ENCODE measurements around the gene OR6C2.
"Not testable (repeated sequence)": the region's sequence is repeated elsewhere in the genome, so short reads cannot be mapped to it uniquely, and the experiment has no call there.

Gene OR6C2

GRCh38 chr12:55448825-55449224, 4.9 kb downstream of the OR6C2 start:
- Histone ChIP-seq H2BK120ac (ENCODE audit: insufficient read depth, low read length, poor library complexity) (no peak overlapping the region), H3K9ac (ENCODE audit: low read length) (no peak overlapping the region), H4K12ac (ENCODE audit: low read depth, low read length) (no peak overlapping the region), H3K79me1 (ENCODE audit: low read length) (no peaks in the 10 kb centered on the region), H3K4me3 (ENCODE audit: low read depth, low read length) (no peak overlapping the region), H3K14ac (ENCODE audit: low read length) (no peak overlapping the region), H4K91ac (ENCODE audit: low read depth, low read length) (no peak overlapping the region), H2AK5ac (ENCODE audit: low read length) (no peak overlapping the region), H3K23ac (ENCODE audit: low read length) (no peak overlapping the region), H3K36me3 (ENCODE audit: control insufficient read depth in 1 of 2, insufficient read depth in 2 of 2, low read length in 2 of 2) (no peaks in the 10 kb centered on the region), H3K79me2 (ENCODE audit: control insufficient read depth, insufficient read depth, low read length, poor library complexity) (no peaks in the 10 kb centered on the region), H2AFZ (ENCODE audit: insufficient read depth, low read length, poor library complexity) (no peak overlapping the region), H2BK5ac (ENCODE audit: low read depth, low read length, poor library complexity) (no peak overlapping the region), H3K27me3 (ENCODE audit: insufficient read depth, low read length) (no peaks in the 10 kb centered on the region), H3K27ac (ENCODE audit: low read depth, low read length) (no peak overlapping the region), H3K18ac (ENCODE audit: low read length) (no peak overlapping the region), H4K8ac (ENCODE audit: low read depth, low read length) (no peak overlapping the region), H3K4me1 (ENCODE audit: control insufficient read depth in 1 of 2, insufficient read depth in 2 of 2, low read length in 2 of 2) (no peaks in the 10 kb centered on the region), H3K9me3 (ENCODE audit: insufficient read depth, low read depth, low read length) (no peaks in the 10 kb centered on the region), H3K4me2 (ENCODE audit: low read length) (no peak overlapping the region), H3K4ac (ENCODE audit: low read depth, low read length) (no peak overlapping the region), H2BK12ac (ENCODE audit: low read length) (no peak overlapping the region)
- DNase-seq = no peak

GRCh38 chr12:55464926-55465325, 21.1 kb downstream of the OR6C2 start:
- H3K27me3 ChIP-seq (ENCODE audit: insufficient read depth, low read length); H3K4me3 ChIP-seq (ENCODE audit: low read depth, low read length); H3K4me1 ChIP-seq (ENCODE audit: control insufficient read depth in 1 of 2, insufficient read depth in 2 of 2, low read length in 2 of 2); H3K23ac ChIP-seq (ENCODE audit: low read length); H2AFZ ChIP-seq (ENCODE audit: insufficient read depth, low read length, poor library complexity); H3K14ac ChIP-seq (ENCODE audit: low read length); H3K4ac ChIP-seq (ENCODE audit: low read depth, low read length); H3K79me2 ChIP-seq (ENCODE audit: control insufficient read depth, insufficient read depth, low read length, poor library complexity); H3K36me3 ChIP-seq (ENCODE audit: control insufficient read depth in 1 of 2, insufficient read depth in 2 of 2, low read length in 2 of 2); H2BK5ac ChIP-seq (ENCODE audit: low read depth, low read length, poor library complexity); H4K8ac ChIP-seq (ENCODE audit: low read depth, low read length); H3K9me3 ChIP-seq (ENCODE audit: insufficient read depth, low read depth, low read length); H3K18ac ChIP-seq (ENCODE audit: low read length); H3K79me1 ChIP-seq (ENCODE audit: low read length); H3K4me2 ChIP-seq (ENCODE audit: low read length); H3K27ac ChIP-seq (ENCODE audit: low read depth, low read length); H4K12ac ChIP-seq (ENCODE audit: low read depth, low read length); H2AK5ac ChIP-seq (ENCODE audit: low read length); H2BK12ac ChIP-seq (ENCODE audit: low read length); DNase-seq; H4K91ac ChIP-seq (ENCODE audit: low read depth, low read length); H2BK120ac ChIP-seq (ENCODE audit: insufficient read depth, low read length, poor library complexity); H3K9ac ChIP-seq (ENCODE audit: low read length): not testable (repeated sequence)
- WGBS (ENCODE audit: extremely low coverage, insufficient coverage, insufficient read length) = no CpG with 5 or more reads among the region's 1 CpG

DNA sequence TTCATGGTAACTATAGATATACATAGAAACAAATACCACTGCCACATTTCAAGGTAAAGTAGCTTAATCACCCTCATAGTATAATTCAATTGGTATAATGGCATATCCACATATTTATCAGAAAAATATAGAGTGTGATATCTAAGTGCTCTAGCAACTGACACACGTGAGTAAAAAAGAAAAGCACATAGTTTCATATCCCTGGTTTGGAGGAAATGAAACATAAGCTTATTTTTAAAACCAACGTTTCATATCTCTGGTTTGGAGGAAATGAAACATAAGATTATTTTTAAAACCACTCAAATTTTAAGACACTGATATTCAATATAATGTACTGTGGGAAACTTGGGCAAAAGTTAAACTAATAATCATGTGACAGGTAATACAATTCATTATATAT, 24.0 kb downstream of the OR6C2 start:
- no peak overlapping the region for H3K23ac ChIP-seq (ENCODE audit: low read length)
- no peak overlapping the region for H3K27ac ChIP-seq (ENCODE audit: low read depth, low read length)
- H3K4me2 ChIP-seq (ENCODE audit: low read length) = no peak overlapping the region
- H4K8ac ChIP-seq (ENCODE audit: low read depth, low read length) = no peak overlapping the region
- no peaks in the 10 kb centered on the region for H3K4me1 ChIP-seq (ENCODE audit: control insufficient read depth in 1 of 2, insufficient read depth in 2 of 2, low read length in 2 of 2)
- H2BK12ac ChIP-seq (ENCODE audit: low read length) = no peak overlapping the region
- H3K79me1 ChIP-seq (ENCODE audit: low read length) = no peaks in the 10 kb centered on the region
- H3K79me2 ChIP-seq (ENCODE audit: control insufficient read depth, insufficient read depth, low read length, poor library complexity) = no peaks in the 10 kb centered on the region
- H3K14ac ChIP-seq (ENCODE audit: low read length) = no peak overlapping the region
- no peak overlapping the region for H4K91ac ChIP-seq (ENCODE audit: low read depth, low read length)
- H2AK5ac ChIP-seq (ENCODE audit: low read length) = no peak overlapping the region
- H3K18ac ChIP-seq (ENCODE audit: low read length) = no peak overlapping the region
- no peak overlapping the region for H2BK5ac ChIP-seq (ENCODE audit: low read depth, low read length, poor library complexity)
- H4K12ac ChIP-seq (ENCODE audit: low read depth, low read length) = no peak overlapping the region
- H3K4me3 ChIP-seq (ENCODE audit: low read depth, low read length) = no peak overlapping the region
- no peaks in the 10 kb centered on the region for H3K27me3 ChIP-seq (ENCODE audit: insufficient read depth, low read length)
- no peak overlapping the region for H2BK120ac ChIP-seq (ENCODE audit: insufficient read depth, low read length, poor library complexity)
- WGBS (ENCODE audit: extremely low coverage, insufficient coverage, insufficient read length) = no CpG with 5 or more reads among the region's 2 CpGs
- H2AFZ ChIP-seq (ENCODE audit: insufficient read depth, low read length, poor library complexity) = no peak overlapping the region
- no peak overlapping the region for H3K9ac ChIP-seq (ENCODE audit: low read length)
- DNase-seq = no peak
- no peaks in the 10 kb centered on the region for H3K36me3 ChIP-seq (ENCODE audit: control insufficient read depth in 1 of 2, insufficient read depth in 2 of 2, low read length in 2 of 2)
- H3K4ac ChIP-seq (ENCODE audit: low read depth, low read length) = no peak overlapping the region
- H3K9me3 ChIP-seq (ENCODE audit: insufficient read depth, low read depth, low read length) = no peaks in the 10 kb centered on the region

- Histone ChIP-seq H4K12ac (ENCODE audit: low read depth, low read length) (no peak overlapping the region), H2BK120ac (ENCODE audit: insufficient read depth, low read length, poor library complexity) (no peak overlapping the region)
- no CpG with 5 or more reads among the region's 2 CpGs for WGBS (ENCODE audit: extremely low coverage, insufficient coverage, insufficient read length)
Observed at GRCh38 chr12:55469291-55469690, 25.4 kb downstream of the OR6C2 start.

More at GRCh38 chr12:55469291-55469690, 25.4 kb downstream of the OR6C2 start:
- Histone ChIP-seq H3K36me3 (ENCODE audit: control insufficient read depth in 1 of 2, insufficient read depth in 2 of 2, low read length in 2 of 2) (no peaks in the 10 kb centered on the region), H2BK5ac (ENCODE audit: low read depth, low read length, poor library complexity) (no peak overlapping the region), H3K79me1 (ENCODE audit: low read length) (no peaks in the 10 kb centered on the region), H4K91ac (ENCODE audit: low read depth, low read length) (no peak overlapping the region), H3K4ac (ENCODE audit: low read depth, low read length) (no peak overlapping the region), H3K27me3 (ENCODE audit: insufficient read depth, low read length) (no peaks in the 10 kb centered on the region), H3K14ac (ENCODE audit: low read length) (no peak overlapping the region), H3K23ac (ENCODE audit: low read length) (no peak overlapping the region), H4K8ac (ENCODE audit: low read depth, low read length) (no peak overlapping the region), H3K4me2 (ENCODE audit: low read length) (no peak overlapping the region), H3K4me1 (ENCODE audit: control insufficient read depth in 1 of 2, insufficient read depth in 2 of 2, low read length in 2 of 2) (no peaks in the 10 kb centered on the region), H2AK5ac (ENCODE audit: low read length) (no peak overlapping the region), H3K9ac (ENCODE audit: low read length) (no peak overlapping the region), H2AFZ (ENCODE audit: insufficient read depth, low read length, poor library complexity) (no peak overlapping the region), H3K79me2 (ENCODE audit: control insufficient read depth, insufficient read depth, low read length, poor library complexity) (no peaks in the 10 kb centered on the region), H3K27ac (ENCODE audit: low read depth, low read length) (no peak overlapping the region), H3K18ac (ENCODE audit: low read length) (no peak overlapping the region), H2BK12ac (ENCODE audit: low read length) (no peak overlapping the region), H3K9me3 (ENCODE audit: insufficient read depth, low read depth, low read length) (no peaks in the 10 kb centered on the region), H3K4me3 (ENCODE audit: low read depth, low read length) (no peak overlapping the region)
- no peak for DNase-seq
